Body of pancreas (tissue), 4 donors: ENCODE data around the gene ATG4D.

Experiments used
- CTCF ChIP-seq, 7 experiments: fragments of 450-650 bp in 4 of 7; fragments of 200-600 bp in 3 of 7; sonication (generic) in 3 of 7; IDR thresholded peaks; one replicate each; pipeline ENCODE4 v1.5.1; 2016 to 2019; ENCODE audit warnings: antibody characterized with exemption in 7 of 7
- POLR2A ChIP-seq, 3 donors: fragments of 450-650 bp; IDR thresholded peaks; one replicate each; pipeline ENCODE4 v1.6.1; 2016; ENCODE audit warnings: antibody characterized with exemption in 3 of 3, mild to moderate bottlenecking in 2 of 3

GRCh38 chr19:10517361-10517759 lies 26.3 kb upstream of the ATG4D start, which contains the start of gene S1PR5:
- no peak for TF ChIP-seq CTCF (IDR thresholded peaks at IDR 0.05)
- no peak for TF ChIP-seq POLR2A (IDR thresholded peaks at IDR 0.05)
